ENCODE data around the gene GTF2H2. TPM values are rescaled to one million over a fixed set of nuclear protein-coding genes. Genes with fewer than 3 reads are reported as not detected.
"Not testable (repeated sequence)": the region's sequence is repeated elsewhere in the genome, so short reads cannot be mapped to it uniquely, and the experiment has no call there.

GTF2H2 gene
- 10 to 100 TPM; 21.6 to 55.5 (median 44.2) TPM for total RNA-seq

DNA sequence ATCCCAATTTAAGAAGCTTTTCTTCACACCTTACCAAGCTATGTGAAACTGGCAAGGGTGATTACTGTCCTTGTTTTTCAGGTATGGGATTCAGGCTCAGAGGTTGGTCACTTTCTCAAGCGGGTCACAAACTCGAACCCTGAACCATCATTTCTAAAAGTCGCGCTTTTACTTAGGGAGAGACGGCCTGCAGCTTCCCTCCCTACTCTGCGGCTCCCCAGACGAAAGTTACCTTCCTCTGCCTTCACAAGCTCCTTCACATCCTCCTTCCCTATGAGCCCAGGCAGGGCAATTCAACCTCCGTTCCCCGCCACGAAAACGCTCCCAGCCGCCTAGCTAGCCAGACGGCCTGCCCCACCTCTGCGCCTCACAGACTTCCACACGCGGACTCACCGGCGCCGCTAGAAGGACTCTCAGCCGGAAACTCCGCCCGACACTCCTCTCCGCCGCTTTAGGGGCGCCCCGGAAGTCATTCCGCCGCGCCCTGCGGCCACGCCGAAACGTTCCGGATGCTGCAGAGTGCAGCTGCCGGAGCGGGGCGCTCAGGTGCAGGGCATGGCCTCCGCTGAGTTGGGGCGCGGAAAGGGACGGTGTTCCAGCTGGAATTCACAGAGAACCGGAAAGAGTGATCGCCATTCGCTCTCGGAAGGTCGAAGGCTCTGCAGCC, at the start of gene GTF2H2:
Gene GTF2H2, minus strand, starts transcription at position 415 of the 667 bp plus-strand sequence. CDS start 4,913 bp downstream, outside the sequence.
- DNase-seq; H3K27ac ChIP-seq; H3K36me3 ChIP-seq; intact Hi-C loops (cut with DNase I); H3K27me3 ChIP-seq; H3K9me3 ChIP-seq; H3K4me1 ChIP-seq; H3K4me3 ChIP-seq (replicated peaks in 1 of 3): not testable (repeated sequence)
- no CpG with 5 or more reads among the region's 46 CpGs for WGBS, 2 donors

GRCh38 chr5:71109730-71110275, 42.3 kb upstream of the GTF2H2 start:
- H3K4me1 ChIP-seq; H3K4me3 ChIP-seq (replicated peaks in 1 of 3); H3K27me3 ChIP-seq; intact Hi-C loops (cut with DNase I); DNase-seq; H3K27ac ChIP-seq; H3K36me3 ChIP-seq; H3K9me3 ChIP-seq: not testable (repeated sequence)
- no CpG with 5 or more reads among the region's 12 CpGs for WGBS, 2 donors

GRCh38 chr5:71099996-71100395, 32.5 kb upstream of the GTF2H2 start:
- 90% methylated on average over 1 of the region's 7 CpGs; no CpG with 5 or more reads in 1 of the 2 donors for WGBS, 2 donors
- H3K36me3 ChIP-seq; H3K27ac ChIP-seq; H3K9me3 ChIP-seq; H3K27me3 ChIP-seq; H3K4me1 ChIP-seq; DNase-seq; H3K4me3 ChIP-seq (replicated peaks in 1 of 3); intact Hi-C loops (cut with DNase I): not testable (repeated sequence)

- DNase-seq; H3K9me3 ChIP-seq; H3K27ac ChIP-seq; H3K4me1 ChIP-seq; H3K27me3 ChIP-seq; intact Hi-C loops (cut with DNase I); H3K36me3 ChIP-seq; H3K4me3 ChIP-seq (replicated peaks in 1 of 3): not testable (repeated sequence)
- 100% methylated on average over 1 of the region's 1 CpG; no CpG with 5 or more reads in 1 of the 2 donors for WGBS, 2 donors
Measured at GRCh38 chr5:71097930-71098203, 30.4 kb upstream of the GTF2H2 start.

DNA sequence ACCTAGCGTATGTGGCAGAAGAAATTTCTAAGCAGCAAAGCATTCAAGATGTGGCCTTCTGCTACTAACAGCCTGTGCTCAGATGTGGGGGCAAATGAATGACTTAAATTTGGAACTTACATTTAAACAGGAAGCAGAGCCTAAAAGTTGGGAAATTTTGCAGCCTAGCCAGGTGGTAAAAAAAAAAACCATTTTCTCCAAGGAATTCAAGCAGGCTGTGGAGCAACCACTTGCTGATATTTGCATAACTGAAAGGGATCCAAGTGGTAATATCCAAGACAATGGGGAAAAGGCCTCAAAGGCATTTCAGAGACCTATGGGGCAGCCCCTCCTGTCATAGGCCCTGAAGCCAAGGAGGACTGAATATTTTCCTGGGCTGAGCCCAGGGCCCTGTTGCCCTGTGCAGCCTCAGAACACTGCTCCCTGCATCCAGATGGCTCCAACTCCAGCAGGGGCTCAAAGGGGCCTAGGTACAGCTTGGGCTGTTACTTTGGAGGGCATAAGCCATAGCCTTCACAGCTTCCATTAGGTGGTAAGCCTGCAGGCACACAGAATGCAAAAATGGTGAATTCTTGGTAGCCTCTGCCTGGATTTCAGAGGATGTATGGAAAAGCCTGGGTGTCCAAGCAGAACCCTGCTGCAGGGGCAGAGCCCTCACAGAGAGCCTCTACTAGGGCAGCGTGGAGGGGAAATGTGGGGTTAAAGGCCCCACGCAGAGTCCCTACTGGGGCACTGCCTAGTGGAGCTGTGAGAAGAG, 29.9 kb upstream of the GTF2H2 start:
- H3K9me3 ChIP-seq; H3K4me1 ChIP-seq; H3K36me3 ChIP-seq; intact Hi-C loops (cut with DNase I); DNase-seq; H3K4me3 ChIP-seq (replicated peaks in 1 of 3); H3K27ac ChIP-seq; H3K27me3 ChIP-seq: not testable (repeated sequence)
- WGBS, 2 donors, result 83 to 100% methylated on average over 1 to 2 of the region's 3 CpGs

- H3K9me3 ChIP-seq; H3K27me3 ChIP-seq; intact Hi-C loops (cut with DNase I); H3K36me3 ChIP-seq; DNase-seq; H3K27ac ChIP-seq; H3K4me3 ChIP-seq (replicated peaks in 1 of 3); H3K4me1 ChIP-seq: not testable (repeated sequence)
- WGBS, 2 donors, result 96% methylated on average over 1 of the region's 2 CpGs; no CpG with 5 or more reads in 1 of the 2 donors
Measured at GRCh38 chr5:71089773-71090172, 22.3 kb upstream of the GTF2H2 start.

DNA sequence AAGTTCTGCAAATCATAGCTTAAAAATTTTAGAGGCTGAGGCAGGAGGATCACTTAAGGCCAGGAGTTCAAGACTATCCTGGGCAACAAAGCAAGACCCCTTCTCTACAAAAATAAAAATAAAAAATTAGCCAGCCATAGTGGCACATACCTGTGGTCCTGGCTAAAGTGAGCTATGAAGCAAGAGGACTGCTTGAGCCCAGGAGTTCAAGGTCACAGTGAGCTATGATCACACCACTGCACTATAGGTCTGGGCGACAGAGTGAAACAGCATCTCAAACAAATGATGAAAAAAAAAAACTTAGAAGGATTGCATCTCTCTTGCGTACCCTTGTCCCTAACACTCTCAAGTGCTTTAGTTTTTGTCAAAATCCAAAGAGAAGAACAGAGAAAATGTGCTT, 21.3 kb upstream of the GTF2H2 start:
- H3K27ac ChIP-seq; H3K36me3 ChIP-seq; H3K4me1 ChIP-seq; H3K4me3 ChIP-seq (replicated peaks in 1 of 3); intact Hi-C loops (cut with DNase I); DNase-seq; H3K27me3 ChIP-seq; H3K9me3 ChIP-seq: not testable (repeated sequence)
- WGBS, 2 donors, result 100% methylated on average over 1 of the region's 2 CpGs; no CpG with 5 or more reads in 1 of the 2 donors

DNA sequence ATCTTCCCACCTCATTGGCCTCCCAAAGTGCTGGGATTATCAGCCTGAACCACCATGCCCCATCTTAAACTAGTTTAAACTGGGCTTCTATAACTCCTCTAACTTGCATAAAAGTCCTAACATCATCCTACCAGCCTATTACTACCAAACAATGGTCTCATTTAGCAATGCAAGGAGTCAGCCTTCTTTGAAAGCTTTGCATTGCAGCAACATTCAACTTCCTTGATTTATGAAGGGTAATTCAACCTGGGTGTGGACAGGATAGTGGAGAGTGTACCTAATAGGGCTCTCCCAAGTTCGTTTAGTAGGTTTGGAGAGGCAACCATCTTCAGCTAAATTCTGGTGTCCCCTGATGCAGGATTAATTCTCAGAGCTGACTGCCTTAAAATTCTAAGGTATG, 18.7 kb upstream of the GTF2H2 start:
- H3K4me3 ChIP-seq (replicated peaks in 1 of 3); intact Hi-C loops (cut with DNase I); H3K27ac ChIP-seq; DNase-seq; H3K4me1 ChIP-seq; H3K36me3 ChIP-seq; H3K27me3 ChIP-seq; H3K9me3 ChIP-seq: not testable (repeated sequence)
- no CpG with 5 or more reads among the region's 1 CpG for WGBS, 2 donors

DNA sequence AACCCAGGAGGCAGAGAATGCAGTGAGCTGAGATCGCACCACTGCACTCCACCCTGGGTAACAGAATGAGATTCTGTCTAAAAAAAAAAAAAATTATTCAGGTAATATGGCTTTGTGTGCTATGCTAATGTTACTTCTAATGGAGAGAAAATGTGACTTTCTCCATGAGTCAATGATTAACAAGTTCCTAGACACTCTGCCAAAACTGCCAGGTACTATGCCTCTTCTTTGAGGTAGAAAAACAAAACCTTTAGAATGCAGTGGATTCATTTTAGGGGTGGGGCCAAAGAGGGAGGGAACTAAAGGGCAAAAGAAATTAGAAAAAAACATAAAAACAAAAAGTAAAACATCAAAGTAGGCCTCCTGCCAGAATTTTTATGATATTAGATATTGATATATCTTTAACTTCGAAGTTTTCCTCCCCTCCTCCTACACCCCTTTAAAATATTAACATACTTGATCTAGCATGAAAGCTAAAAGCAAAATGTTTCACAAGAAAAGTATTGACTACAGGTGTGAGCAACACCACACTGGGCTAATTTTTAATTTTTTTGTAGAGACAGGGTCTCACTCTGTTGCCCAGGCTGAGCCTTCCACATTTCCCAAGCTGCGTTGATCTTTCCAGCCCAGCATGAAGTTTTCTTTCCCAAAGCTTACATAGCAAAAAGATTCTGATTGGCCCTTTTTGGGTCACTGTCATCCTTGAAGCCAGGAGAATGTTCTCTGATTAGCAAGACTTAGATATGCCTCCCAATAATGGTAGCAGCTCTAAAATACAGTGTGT, 17.0 kb upstream of the GTF2H2 start:
- H3K36me3 ChIP-seq; H3K9me3 ChIP-seq; H3K27me3 ChIP-seq; H3K27ac ChIP-seq; DNase-seq; H3K4me3 ChIP-seq (replicated peaks in 1 of 3); H3K4me1 ChIP-seq; intact Hi-C loops (cut with DNase I): not testable (repeated sequence)
- WGBS, 2 donors, result no CpG with 5 or more reads among the region's 3 CpGs

- H3K4me1 ChIP-seq; H3K27ac ChIP-seq; DNase-seq; H3K27me3 ChIP-seq; intact Hi-C loops (cut with DNase I); H3K36me3 ChIP-seq; H3K9me3 ChIP-seq; H3K4me3 ChIP-seq (replicated peaks in 1 of 3): not testable (repeated sequence)
- no CpG with 5 or more reads among the region's 7 CpGs for WGBS, 2 donors
Measured at GRCh38 chr5:71082898-71083297, 15.4 kb upstream of the GTF2H2 start.

DNA sequence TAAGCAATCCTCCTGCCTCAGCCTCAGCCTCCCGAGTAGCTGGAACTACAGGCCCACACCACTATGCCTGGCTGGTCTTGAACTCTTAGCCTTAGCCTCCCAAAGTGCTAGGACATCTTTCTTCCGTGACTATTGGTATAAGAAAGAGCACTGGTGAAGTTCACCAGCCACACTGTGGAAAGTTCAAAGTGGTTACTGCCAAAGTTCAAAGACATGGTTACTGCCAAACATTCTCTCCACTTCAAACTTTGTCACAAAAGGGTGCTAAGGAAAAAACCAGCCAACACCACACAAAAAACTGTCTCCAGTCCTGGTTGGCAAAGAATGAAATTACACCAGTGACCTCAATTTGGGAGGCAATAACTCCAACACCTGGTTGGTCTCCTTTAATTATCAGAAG, 14.9 kb upstream of the GTF2H2 start:
- H3K27ac ChIP-seq; H3K4me3 ChIP-seq (replicated peaks in 1 of 3); H3K4me1 ChIP-seq; DNase-seq; H3K36me3 ChIP-seq; H3K9me3 ChIP-seq; intact Hi-C loops (cut with DNase I); H3K27me3 ChIP-seq: not testable (repeated sequence)
- no CpG with 5 or more reads among the region's 2 CpGs for WGBS, 2 donors

- H3K4me3 ChIP-seq (replicated peaks in 1 of 3); H3K27me3 ChIP-seq; intact Hi-C loops (cut with DNase I); H3K36me3 ChIP-seq; H3K27ac ChIP-seq; DNase-seq; H3K4me1 ChIP-seq; H3K9me3 ChIP-seq: not testable (repeated sequence)
- 100% methylated on average over 1 of the region's 1 CpG for WGBS, 2 donors
Measured at GRCh38 chr5:71061322-71061721, 6.2 kb downstream of the GTF2H2 start.

Data from thyroid gland (tissue), 4 donors.